GM18499 (cell line): ENCODE measurements around the gene PCIF1.
"Not testable (repeated sequence)": the region's sequence is repeated elsewhere in the genome, so short reads cannot be mapped to it uniquely, and the experiment has no call there.

ENCODE experiments used
- ATAC-seq: cut with Tn5 transposase; IDR thresholded peaks from one replicate; pipeline ENCODE4 v1.9.1; 2021; ENCODE audit warnings: moderate number of reproducible peaks; ENCODE audit not compliant: insufficient read depth, unreplicated experiment

The PCIF1 gene

DNA sequence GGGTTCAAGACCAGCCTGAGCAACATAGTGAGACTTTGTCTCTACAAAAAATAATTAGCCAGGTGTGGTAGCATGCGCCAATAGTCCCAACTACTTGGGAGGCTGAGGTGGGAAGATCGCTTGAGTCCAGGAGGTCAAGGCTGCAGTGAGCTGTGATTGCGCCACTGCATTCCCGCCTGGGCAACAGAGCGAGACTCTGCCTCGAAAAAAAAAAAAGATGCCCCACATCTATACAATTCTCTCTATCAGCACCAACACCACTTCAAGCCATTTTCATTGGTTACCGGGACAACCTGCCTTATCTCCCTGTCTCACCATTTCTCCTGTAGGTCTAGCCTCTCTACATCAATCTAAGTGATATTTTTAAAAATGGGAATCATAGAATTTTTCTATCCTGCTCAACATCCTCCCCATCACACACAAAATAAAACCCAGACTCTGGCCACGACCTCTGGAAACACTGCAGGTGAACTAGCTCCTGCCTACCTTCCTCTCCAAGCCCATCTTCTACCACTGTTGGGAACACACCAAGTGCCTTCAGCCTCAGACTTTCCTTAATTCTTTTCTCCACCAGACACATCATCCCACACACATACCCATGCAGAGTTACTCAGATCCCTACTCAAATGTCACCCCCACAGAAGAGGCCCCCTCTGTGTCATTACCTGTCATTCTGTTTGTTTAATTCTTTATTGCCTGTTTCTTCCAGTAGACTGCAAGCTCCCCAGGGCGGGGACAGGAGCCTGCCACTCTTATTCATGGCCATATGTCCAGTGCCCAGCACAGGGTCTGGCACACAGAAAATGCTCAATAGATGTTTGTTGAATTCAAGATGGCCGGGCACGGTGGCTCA is 12.9 kb upstream of the PCIF1 start:
- ATAC-seq: no peak

DNA sequence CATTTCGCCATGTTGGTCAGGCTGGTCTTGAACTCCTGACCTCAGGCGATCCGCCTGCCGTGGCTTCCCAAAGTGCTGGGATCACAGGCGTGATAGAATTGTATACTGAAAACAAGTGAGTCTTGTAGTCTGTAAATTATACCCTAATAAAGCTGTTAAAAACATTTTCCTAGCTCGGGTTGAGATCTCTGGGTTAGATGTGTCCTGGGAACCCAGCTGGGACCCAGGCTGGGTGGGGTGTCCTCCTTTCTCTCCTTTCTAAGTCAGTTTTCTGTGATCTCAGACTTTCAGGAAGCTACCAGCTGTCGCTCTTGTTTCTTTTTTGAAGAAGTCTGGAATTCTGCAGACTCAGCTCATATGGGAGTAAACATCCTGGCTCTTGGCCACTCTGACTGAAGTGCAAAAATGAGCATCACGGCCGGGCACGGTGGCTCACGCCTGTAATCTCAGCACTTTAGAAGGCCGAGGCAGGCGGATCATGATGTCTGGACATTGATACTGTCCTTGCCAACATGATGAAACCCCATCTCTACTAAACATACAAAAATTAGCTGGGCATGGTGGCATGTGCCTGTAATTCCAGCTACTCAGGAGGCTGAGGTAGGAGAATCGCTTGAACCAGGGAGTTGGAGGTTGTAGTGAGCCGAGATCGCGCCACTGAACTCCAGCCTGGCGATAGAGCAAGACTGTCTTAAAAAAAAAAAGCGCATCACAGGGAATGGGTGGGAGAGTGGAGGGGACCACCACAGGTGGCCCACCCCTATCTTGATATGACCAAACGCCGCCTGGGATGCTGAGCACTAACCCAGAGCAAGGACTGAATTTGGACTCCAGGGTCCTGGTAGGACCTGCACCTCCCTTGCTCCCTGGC is 9.9 kb upstream of the PCIF1 start:
- no peak for ATAC-seq

- no peak for ATAC-seq
These were observed 8.5 kb upstream of the PCIF1 start for GRCh38 chr20:45925821-45926506.

- ATAC-seq: no peak
These were observed 7.8 kb upstream of the PCIF1 start for GRCh38 chr20:45926731-45927070.

- ATAC-seq: no peak
These were observed 7.2 kb upstream of the PCIF1 start for GRCh38 chr20:45927071-45927878.

DNA sequence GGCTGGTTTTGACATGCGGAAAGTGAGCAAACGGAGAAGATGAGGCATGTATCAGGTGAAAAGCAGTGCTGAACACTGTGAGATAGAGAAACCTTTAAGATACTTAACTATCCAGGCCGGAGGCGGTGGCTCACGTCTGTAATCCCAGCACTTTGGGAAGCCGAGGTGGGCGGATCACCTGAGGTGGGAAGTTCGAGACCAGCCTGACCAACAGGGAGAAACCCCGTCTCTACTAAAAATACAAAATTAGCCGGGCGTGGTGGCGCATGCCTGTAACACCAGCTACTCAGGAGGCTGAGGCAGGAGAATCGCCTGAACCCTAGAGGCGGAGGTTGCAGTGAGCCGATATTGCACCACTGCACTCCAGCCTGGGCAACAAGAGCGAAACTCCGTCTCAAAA is 2.8 kb upstream of the PCIF1 start:
- ATAC-seq: not testable (repeated sequence)

DNA sequence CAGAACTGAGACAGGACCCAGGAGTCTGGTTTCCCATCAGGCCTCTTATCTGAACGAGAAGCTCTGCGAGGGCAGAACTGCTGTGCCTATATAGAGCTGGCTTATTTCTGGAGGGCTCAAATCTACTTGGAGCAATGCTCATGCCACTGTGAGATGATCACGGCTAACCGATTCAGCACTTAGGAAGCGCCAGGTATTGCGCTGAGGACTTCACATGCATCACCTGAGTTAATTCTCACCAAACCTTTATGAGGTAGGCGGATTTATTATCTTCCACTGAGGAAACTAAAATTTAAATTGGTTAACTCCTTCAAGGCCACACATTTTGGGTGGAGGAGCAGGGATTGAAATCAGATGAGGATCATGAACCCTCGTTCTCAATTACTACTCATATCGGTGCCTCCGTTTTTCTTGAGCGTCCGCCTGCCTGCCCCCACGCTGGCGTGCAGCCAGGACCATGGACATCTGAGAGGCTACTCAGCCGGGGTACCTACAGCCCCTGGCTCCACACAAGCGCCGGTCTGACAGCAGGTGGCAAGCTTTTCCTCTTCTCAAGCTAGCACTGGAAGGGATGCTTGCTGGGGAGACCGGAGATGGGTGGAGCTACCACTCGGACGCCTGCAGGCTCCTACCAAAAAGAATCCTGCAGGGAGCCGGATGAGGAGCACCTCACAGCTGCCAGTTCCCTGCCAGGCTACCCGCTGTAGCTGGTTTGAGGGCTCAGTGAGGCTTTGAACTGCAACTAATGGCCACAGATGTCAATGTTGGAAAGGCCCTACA is 1.0 kb upstream of the PCIF1 start:
- ATAC-seq: no peak

DNA sequence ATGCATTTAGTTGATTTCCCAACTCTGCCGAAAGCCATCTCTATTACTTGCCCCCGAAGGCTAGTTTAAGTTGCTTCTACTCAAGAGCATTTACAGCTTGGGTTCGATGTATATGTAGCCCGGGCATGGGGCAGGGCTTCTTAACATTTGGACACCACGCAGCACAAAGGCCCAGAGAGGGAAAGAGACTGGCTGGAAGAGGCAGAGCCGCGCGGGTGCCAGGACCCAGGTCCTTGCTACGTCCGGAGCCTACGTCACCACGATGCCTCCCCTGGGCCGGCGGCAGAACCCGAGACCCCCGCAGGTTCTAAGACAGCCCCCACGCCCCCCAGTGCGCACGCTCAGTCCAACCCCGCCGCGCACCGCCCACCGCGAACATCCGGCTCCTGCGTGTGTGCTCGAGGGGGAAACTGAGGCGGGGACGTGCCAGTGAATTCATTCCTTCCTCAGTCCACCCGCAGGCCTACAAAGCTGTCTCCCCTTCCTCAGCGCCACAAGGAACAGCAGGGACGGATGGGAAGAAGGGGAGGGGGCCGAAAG is 367 bp upstream of the PCIF1 start:
- ATAC-seq: peak; percentile 3

DNA sequence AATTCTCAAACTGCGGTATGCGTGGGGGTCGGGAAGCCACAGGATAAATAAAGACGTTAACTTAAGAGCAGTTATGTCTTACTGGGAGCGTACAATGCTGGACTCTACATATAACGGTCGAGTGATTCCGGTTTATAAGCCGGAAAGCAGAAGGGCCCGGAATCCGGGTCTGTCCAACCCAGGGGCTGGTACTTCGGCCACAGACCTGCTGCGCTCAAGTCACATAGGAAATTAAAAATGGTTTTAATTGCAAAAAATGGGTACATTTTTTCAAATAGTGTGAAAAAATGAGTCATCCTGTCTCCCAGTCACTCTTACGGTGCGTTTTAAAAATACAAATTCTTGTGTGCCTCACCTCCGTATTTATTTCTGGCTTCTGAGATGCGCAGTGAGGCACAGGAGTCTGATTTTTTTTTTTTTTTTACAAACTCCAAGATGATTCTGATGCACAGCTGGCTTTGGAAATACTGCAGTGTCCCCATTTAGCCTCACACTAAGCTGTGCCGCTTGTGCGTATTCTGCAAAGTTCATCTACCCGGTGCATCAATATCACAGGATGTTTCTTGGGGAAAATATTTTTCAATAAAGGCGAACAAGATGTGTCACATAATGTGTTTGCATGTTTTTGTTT is 1.0 kb downstream of the PCIF1 start:
- no peak for ATAC-seq

DNA sequence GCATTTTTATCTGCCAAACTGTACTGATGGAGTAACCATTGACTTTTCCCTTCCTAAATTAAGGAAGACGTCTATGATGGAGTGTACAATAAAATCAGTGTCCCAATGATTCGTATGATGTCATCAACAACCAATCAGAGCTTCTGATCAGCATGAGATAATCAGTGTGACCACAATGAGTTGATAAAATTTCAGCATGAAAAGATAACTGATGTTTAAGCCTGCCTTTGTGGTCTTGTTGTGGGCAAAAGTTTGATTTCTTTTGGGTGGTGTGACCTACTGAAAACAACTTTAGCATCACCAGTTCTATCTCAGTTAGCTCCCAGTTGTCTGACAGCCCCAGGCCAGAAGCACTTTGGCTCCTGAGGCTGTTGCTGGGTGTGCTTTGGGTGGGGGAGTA is 3.3 kb downstream of the PCIF1 start:
- ATAC-seq: no peak

DNA sequence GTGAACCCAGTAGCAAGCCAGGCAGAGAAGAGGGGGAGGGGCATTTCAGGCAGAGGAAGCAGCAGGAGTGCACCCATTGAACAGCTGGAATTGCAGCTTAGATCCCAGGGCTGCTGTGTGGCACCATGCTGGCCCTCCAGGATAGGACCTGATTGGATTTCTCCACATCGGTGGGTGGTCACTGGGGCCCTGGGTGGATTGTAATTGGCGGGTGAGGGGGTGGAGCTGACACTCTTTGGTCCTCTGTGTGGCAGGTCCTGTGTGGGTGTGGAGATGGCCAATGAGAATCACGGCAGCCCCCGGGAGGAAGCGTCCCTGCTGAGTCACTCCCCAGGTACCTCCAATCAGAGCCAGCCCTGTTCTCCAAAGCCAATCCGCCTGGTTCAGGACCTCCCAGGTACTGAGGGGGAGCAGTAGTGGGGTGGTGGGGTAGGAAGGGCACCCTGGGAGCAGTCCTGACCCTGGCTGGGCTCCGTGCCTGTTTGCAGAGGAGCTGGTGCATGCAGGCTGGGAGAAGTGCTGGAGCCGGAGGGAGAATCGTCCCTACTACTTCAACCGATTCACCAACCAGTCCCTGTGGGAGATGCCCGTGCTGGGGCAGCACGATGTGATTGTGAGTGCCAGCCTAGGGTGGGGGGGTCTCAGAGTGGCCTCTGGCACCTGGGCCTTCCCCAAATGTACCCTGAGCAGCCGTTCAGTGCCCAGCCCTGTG is 4.4 kb downstream of the PCIF1 start:
- ATAC-seq: no peak

GRCh38 chr20:45940053-45940452 is 5.6 kb downstream of the PCIF1 start:
- no peak for ATAC-seq

DNA sequence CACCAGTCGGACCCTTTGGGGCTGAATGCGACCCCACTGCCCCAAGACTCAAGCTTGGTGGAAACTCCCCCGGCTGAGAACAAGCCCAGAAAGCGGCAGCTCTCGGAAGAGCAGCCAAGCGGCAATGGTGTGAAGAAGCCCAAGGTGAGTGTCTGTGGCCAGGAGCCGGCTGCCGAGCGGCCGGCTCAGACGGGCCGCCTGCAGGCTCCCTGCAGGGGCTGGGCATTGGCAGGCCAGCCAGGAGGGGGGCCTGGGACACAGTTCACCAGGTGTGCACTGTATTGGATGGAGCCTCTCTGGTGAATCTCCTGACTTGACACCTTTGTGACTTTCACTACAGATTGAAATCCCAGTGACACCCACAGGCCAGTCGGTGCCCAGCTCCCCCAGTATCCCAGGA is 6.0 kb downstream of the PCIF1 start:
- no peak for ATAC-seq

- ATAC-seq: no peak
These were observed 9.1 kb downstream of the PCIF1 start for GRCh38 chr20:45943613-45944012.

DNA sequence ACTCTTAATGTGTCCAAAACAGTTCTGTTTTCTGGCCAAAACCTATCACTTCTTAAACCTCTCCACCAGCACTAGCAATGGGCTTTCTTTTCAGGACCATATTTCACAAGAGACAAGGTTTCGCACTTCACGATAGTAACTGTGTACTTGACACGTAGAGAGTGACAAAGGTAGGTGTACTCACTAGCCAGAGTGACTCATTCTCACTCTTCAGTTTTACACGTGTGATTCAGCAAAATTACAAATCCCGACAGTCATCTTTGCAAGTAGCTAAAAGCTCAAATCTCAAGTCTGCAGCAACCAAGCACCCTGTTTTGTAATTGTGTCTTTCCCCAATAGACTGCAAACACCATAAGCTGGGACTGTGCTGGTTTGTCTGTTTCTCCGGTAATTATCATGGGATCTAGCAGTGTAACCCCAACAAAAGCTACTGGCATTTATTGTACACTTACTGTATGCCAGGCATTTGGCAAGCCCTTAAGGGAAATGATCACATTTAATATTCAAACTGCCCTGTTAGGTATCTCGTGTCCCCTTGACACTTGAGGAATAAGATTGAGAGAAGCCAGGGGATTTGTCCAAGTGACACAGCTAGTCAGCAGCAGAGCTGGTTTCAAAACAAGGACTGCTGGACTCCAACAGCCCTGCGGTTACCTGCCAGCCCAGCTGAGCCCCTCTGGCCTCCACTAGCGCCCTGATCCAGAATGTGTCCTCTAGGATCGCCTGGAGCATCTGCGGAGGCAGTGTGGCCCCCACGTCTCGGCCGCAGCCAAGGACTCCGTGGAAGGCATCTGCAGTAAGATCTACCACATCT is 9.9 kb downstream of the PCIF1 start:
- ATAC-seq: no peak

DNA sequence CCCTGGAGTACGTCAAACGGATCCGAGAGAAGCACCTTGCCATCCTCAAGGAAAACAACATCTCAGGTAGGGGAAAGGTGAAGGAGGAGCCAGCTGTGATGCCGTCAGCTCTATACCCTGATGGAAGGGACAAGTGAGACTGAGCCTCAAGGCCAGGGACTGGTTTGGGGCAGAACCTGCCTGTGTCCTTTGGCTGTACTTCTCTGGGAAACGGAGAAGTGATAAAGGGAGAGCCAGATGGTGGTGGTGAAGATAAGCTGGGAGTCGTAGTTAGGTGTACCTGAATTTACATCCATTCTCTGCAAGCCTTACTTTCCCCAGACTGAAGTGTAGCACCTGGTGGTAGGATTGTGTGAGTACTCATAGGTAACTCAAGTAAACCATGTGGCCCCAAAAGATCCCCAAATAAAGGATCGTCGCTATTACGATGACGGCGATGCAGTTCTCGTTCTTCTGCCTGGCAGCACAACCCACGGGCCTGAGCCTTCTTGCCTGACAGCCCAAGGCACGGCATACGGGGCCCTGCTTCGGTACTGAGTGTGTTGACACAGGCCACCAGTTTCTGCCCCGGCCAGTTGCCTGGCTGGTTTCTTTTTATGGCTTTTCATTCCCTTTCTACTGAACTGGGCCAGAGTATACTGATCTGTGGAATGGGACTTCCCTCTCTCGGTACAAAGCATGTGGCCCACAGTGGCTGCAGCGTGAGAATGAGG is 10.6 kb downstream of the PCIF1 start:
- ATAC-seq: no peak

DNA sequence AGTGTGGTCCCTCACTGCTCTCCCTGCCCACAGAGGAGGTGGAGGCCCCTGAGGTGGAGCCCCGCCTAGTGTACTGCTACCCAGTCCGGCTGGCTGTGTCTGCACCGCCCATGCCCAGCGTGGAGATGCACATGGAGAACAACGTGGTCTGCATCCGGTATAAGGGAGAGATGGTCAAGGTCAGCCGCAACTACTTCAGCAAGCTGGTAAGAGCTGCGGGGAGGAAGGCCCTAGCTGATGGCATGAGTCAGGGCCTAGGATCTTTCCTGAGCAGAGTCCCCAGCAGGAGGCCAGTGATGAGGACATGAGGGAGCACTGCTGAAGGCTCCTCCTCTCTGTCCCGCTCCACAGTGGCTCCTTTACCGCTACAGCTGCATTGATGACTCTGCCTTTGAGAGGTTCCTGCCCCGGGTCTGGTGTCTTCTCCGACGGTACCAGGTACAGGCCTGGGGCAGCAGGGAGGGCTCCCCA is 11.2 kb downstream of the PCIF1 start:
- no peak for ATAC-seq
